HG02588 (cell line): ENCODE measurements around the gene OR5T3.
"Not testable (repeated sequence)": the region's sequence is repeated elsewhere in the genome, so short reads cannot be mapped to it uniquely, and the experiment has no call there.

ENCODE experiments used
- ATAC-seq: cut with Tn5 transposase; IDR thresholded peaks from one replicate; pipeline ENCODE4 v1.9.1; 2021; ENCODE audit warnings: mild to moderate bottlenecking, moderate library complexity; ENCODE audit not compliant: unreplicated experiment

OR5T3 gene

GRCh38 chr11:56251954-56252353, at the start of gene OR5T3:
OR5T3 (plus strand) TSS chr11:56252254; CDS start chr11:56252254, 0 bp downstream.
- ATAC-seq = no peak

DNA sequence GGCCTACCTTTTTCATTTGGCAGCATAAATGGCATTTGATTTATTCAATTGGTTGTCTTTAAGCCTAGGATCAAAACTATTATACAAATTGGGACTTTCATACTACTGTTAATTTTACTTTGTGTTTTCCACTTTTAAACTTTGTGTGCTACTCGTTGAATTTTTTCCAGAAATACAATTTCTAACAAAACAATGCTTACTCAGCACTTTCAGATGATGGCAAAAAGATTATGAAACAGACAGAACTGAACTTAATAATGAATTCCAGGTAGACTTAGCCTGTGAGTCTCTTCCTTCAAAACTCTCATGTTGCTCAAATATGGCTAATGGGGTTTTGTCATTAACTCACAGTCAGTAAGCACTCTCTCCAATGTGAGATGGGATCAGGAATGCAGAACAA, 44.3 kb upstream of the OR5T3 start:
- no peak for ATAC-seq

- ATAC-seq = no peak
Measured at GRCh38 chr11:56214537-56214936, 37.5 kb upstream of the OR5T3 start.

DNA sequence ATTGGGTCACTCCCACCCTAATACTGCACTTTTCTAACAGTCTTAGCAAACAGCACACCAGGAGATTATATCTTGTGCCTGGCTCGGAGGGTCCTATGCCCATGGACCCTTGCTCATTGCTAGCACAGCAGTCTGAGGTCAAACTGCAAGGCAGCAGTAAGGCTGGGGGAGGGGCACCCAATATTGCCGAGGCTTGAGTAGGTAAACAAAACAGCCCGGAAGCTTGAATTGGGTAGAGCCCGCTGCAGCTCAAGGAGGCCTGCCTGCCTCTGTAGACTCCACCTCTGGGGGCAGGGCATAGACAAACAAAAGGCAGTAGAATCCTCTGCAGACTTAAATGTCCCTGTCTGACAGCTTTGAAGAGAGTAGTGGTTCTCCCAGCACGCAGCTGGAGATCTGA, 32.3 kb upstream of the OR5T3 start:
- ATAC-seq = not testable (repeated sequence)

GRCh38 chr11:56234155-56234554, 17.9 kb upstream of the OR5T3 start, which contains the start of gene OR5T2:
OR5T2 (minus strand) TSS chr11:56234255; CDS start chr11:56233062, 1,193 bp downstream.
- no peak for ATAC-seq

DNA sequence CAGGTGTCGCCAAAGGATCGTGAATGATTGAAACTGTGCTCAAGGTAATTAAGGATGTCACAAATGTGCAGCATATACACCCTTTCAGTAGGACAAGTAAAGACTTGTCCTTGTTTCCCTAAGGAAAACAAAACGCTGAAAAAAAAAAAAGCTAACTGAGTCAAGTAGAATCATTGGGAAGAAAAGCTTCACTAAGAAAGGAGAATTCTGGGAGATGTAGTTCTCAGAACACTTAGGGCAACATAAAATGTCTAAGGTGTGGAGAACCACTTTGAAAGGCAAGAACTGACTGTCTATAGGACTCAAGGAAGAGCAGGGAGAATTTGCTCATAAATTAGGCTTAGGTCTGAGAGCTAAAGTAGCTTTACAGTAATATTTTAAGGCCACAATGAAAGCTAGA, 19.0 kb downstream of the OR5T3 start:
- no peak for ATAC-seq

GRCh38 chr11:56273854-56274253, 21.8 kb downstream of the OR5T3 start, which contains the start of gene OR5T1:
OR5T1 (plus strand) TSS chr11:56274154; CDS start chr11:56275639, 1,485 bp downstream.
- ATAC-seq = no peak

GRCh38 chr11:56292154-56292553, 40.1 kb downstream of the OR5T3 start, which contains the start of gene OR8H1:
OR8H1 (minus strand) TSS chr11:56292254; CDS start chr11:56291062, 1,192 bp downstream.
- ATAC-seq = no peak

- no peak for ATAC-seq
Measured at GRCh38 chr11:56296898-56297297, 44.8 kb downstream of the OR5T3 start.
